SK-N-SH treated with all-trans-retinoic acid at 6 μM for 48 hours (cell line): ENCODE measurements around the gene ADGRV1.

Source experiments
- ARNTL ChIP-seq: fragments of 450-650 bp; formaldehyde crosslinking; IDR thresholded peaks from 2 replicates; pipeline ENCODE4 v1.5.0; 2020; ENCODE audit warnings: low read depth, mild to moderate bottlenecking, moderate library complexity, borderline replicate concordance
- CSDC2 ChIP-seq: fragments of 250-450 bp; sonication (Bioruptor Pico); IDR thresholded peaks from 2 replicates; pipeline ENCODE4 v1.5.0; 2020; ENCODE audit warnings: mild to moderate bottlenecking, moderate library complexity
- ESRRG ChIP-seq: fragments of 250-450 bp; sonication (Bioruptor Pico); IDR thresholded peaks from 2 replicates; pipeline ENCODE4 v1.6.1; 2021; ENCODE audit warnings: mild to moderate bottlenecking
- ISL1 ChIP-seq: fragments of 250-450 bp; sonication (Bioruptor Pico); IDR thresholded peaks from 2 replicates; pipeline ENCODE4 v2.1.2; 2022; ENCODE audit warnings: mild to moderate bottlenecking, moderate library complexity
- PPARA ChIP-seq: fragments of 250-450 bp; sonication (Bioruptor Pico); IDR thresholded peaks from 2 replicates; pipeline ENCODE4 v1.5.0; 2020; ENCODE audit warnings: mild to moderate bottlenecking, borderline replicate concordance
- RARB ChIP-seq: fragments of 250-450 bp; sonication (Bioruptor Pico); IDR thresholded peaks from 2 replicates; pipeline ENCODE4 v1.8.0; 2021; ENCODE audit warnings: mild to moderate bottlenecking, moderate library complexity
- SNAI2 ChIP-seq: fragments of 250-450 bp; sonication (Bioruptor Pico); IDR thresholded peaks from 2 replicates; pipeline ENCODE4 v1.5.0; 2020; ENCODE audit warnings: mild to moderate bottlenecking, moderate library complexity
- ZC3H10 ChIP-seq: fragments of 250-450 bp; sonication (Bioruptor Pico); IDR thresholded peaks from 2 replicates; pipeline ENCODE4 v1.5.1; 2021; ENCODE audit warnings: mild to moderate bottlenecking, moderate library complexity
- ZFP3 ChIP-seq: fragments of 250-450 bp; sonication (Bioruptor Pico); IDR thresholded peaks from 2 replicates; pipeline ENCODE4 v1.5.0; 2020; ENCODE audit warnings: mild to moderate bottlenecking, moderate library complexity
- ZFP30 ChIP-seq: fragments of 450-650 bp; formaldehyde crosslinking; IDR thresholded peaks from 2 replicates; pipeline ENCODE4 v1.5.0; 2022; ENCODE audit warnings: mild to moderate bottlenecking, moderate library complexity
- ZNF70 ChIP-seq: fragments of 450-650 bp; formaldehyde crosslinking; IDR thresholded peaks from 2 replicates; pipeline ENCODE4 v1.5.0; 2020; ENCODE audit warnings: mild to moderate bottlenecking, moderate library complexity
- TF ChIP-seq, protein P1 (sequence below): fragments of 250-450 bp; sonication (Bioruptor Pico); IDR thresholded peaks from 2 replicates; pipeline ENCODE4 v1.8.0; 2020; ENCODE audit warnings: mild to moderate bottlenecking, moderate library complexity, borderline replicate concordance
- TF ChIP-seq, protein P2 (sequence below): fragments of 250-450 bp; sonication (Bioruptor Pico); IDR thresholded peaks from 2 replicates; pipeline ENCODE4 v1.8.0; 2021; ENCODE audit warnings: low read depth, mild to moderate bottlenecking, moderate library complexity, borderline replicate concordance
- TF ChIP-seq, protein P3 (sequence below): fragments of 250-450 bp; sonication (Bioruptor Pico); IDR thresholded peaks from 2 replicates; pipeline ENCODE4 v1.5.0; 2020; ENCODE audit warnings: mild to moderate bottlenecking, moderate library complexity

DNA sequence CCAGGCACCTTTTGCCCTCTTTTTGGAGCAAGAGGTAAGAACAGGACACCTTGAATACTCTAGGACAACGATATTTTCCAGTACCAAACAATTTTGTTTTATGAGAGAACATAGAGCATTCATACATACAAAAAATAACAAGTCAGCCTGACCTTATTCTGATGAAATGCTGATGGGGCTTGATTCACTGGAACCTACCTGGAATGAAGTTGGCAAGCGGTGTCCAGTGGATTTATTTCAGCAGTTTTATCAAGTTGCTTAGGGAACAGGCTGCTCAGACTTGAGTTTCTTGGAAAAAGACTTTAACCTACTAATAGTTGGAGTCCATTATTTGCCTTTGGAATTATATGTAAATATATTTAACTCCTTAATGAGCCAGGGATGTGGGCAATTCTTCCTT, 502.5 kb downstream of the ADGRV1 start:
- TF ChIP-seq, protein P1, sequence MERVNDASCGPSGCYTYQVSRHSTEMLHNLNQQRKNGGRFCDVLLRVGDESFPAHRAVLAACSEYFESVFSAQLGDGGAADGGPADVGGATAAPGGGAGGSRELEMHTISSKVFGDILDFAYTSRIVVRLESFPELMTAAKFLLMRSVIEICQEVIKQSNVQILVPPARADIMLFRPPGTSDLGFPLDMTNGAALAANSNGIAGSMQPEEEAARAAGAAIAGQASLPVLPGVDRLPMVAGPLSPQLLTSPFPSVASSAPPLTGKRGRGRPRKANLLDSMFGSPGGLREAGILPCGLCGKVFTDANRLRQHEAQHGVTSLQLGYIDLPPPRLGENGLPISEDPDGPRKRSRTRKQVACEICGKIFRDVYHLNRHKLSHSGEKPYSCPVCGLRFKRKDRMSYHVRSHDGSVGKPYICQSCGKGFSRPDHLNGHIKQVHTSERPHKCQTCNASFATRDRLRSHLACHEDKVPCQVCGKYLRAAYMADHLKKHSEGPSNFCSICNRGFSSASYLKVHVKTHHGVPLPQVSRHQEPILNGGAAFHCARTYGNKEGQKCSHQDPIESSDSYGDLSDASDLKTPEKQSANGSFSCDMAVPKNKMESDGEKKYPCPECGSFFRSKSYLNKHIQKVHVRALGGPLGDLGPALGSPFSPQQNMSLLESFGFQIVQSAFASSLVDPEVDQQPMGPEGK, result no peak
- TF ChIP-seq, protein P2, sequence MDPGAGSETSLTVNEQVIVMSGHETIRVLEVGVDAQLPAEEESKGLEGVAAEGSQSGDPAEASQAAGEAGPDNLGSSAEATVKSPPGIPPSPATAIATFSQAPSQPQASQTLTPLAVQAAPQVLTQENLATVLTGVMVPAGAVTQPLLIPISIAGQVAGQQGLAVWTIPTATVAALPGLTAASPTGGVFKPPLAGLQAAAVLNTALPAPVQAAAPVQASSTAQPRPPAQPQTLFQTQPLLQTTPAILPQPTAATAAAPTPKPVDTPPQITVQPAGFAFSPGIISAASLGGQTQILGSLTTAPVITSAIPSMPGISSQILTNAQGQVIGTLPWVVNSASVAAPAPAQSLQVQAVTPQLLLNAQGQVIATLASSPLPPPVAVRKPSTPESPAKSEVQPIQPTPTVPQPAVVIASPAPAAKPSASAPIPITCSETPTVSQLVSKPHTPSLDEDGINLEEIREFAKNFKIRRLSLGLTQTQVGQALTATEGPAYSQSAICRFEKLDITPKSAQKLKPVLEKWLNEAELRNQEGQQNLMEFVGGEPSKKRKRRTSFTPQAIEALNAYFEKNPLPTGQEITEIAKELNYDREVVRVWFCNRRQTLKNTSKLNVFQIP (CRISPR knock-in tag), result no peak
- TF ChIP-seq ZFP30 (CRISPR knock-in tag), result no peak
- no peak for TF ChIP-seq ZNF70 (CRISPR knock-in tag)
- TF ChIP-seq ZFP3 (CRISPR knock-in tag), result no peak
- TF ChIP-seq RARB, result no peak
- no peak for TF ChIP-seq SNAI2 (CRISPR knock-in tag)
- TF ChIP-seq, protein P3, sequence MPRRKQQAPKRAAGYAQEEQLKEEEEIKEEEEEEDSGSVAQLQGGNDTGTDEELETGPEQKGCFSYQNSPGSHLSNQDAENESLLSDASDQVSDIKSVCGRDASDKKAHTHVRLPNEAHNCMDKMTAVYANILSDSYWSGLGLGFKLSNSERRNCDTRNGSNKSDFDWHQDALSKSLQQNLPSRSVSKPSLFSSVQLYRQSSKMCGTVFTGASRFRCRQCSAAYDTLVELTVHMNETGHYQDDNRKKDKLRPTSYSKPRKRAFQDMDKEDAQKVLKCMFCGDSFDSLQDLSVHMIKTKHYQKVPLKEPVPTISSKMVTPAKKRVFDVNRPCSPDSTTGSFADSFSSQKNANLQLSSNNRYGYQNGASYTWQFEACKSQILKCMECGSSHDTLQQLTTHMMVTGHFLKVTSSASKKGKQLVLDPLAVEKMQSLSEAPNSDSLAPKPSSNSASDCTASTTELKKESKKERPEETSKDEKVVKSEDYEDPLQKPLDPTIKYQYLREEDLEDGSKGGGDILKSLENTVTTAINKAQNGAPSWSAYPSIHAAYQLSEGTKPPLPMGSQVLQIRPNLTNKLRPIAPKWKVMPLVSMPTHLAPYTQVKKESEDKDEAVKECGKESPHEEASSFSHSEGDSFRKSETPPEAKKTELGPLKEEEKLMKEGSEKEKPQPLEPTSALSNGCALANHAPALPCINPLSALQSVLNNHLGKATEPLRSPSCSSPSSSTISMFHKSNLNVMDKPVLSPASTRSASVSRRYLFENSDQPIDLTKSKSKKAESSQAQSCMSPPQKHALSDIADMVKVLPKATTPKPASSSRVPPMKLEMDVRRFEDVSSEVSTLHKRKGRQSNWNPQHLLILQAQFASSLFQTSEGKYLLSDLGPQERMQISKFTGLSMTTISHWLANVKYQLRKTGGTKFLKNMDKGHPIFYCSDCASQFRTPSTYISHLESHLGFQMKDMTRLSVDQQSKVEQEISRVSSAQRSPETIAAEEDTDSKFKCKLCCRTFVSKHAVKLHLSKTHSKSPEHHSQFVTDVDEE (CRISPR knock-in tag), result no peak
- TF ChIP-seq ARNTL (CRISPR knock-in tag), result no peak
- TF ChIP-seq ESRRG (CRISPR knock-in tag), result no peak
- no peak for TF ChIP-seq ISL1 (CRISPR knock-in tag)
- TF ChIP-seq ZC3H10 (CRISPR knock-in tag), result no peak
- TF ChIP-seq PPARA (CRISPR knock-in tag), result no peak
- no peak for TF ChIP-seq CSDC2
